GM12878 (cell line): Measurements from ENCODE around the gene VASH1. TPM values are rescaled to one million over a fixed set of nuclear protein-coding genes. Genes with fewer than 3 reads are reported as not detected.

Experiments
- ATAC-seq: fragments of 200-7000 bp; cut with Tn5 transposase; 3 replicates; pipeline ENCODE4 v1.9.1; 2020; ENCODE audit warnings: mild to moderate bottlenecking, moderate library complexity
- BruUV-seq: library from RNA; stranded (reverse); fragments of 400-500 nt; replicated peaks from 2 replicates; lab custom pipeline; 2021; lab: Mats Ljungman, UMichigan
- CTCF ChIA-PET: fragments of 300-600 bp; sonication (Branson Sonifier 250); formaldehyde crosslinking; extraction: SDS; loops from one replicate; lab custom pipeline; 2021; ENCODE audit warnings: inconsistent platforms; lab: Yijun Ruan, JAX
- POLR2A ChIA-PET: fragments of 350-600 bp; formaldehyde crosslinking; extraction: SDS; loops from one replicate; lab custom pipeline; 2021; ENCODE audit warnings: inconsistent platforms; lab: Charles Lee
- RAD21 ChIA-PET: fragments of 300-600 bp; sonication (Branson Sonifier 250); formaldehyde crosslinking; loops from one replicate; lab custom pipeline; 2023; ENCODE audit warnings: antibody characterized with exemption; ENCODE audit not compliant: unreplicated experiment; lab: Charles Lee
- SMC1A ChIA-PET: fragments of 300-600 bp; sonication (Branson Sonifier 250); formaldehyde crosslinking; loops from one replicate; lab custom pipeline; 2023; ENCODE audit not compliant: unreplicated experiment, uncharacterized antibody; lab: Charles Lee
- DNase-seq: peaks from one replicate; pipeline ENCODE4 v3.0.0-alpha.2; 2011; ENCODE audit warnings: low read depth, low spot score
- FAIRE-seq: peaks from 3 replicates; lab custom pipeline; 2011; peaks lifted over from hg19 to GRCh38; lab: Jason Lieb, UNC
- H2AFZ ChIP-seq: 2 replicates; pipeline ENCODE4 v1.6.0; 2011; ENCODE audit warnings: low read depth, low read length, control low read depth; ENCODE audit not compliant: control insufficient read depth
- H3K27ac ChIP-seq: 2 replicates; pipeline ENCODE4 v1.5.1; 2011; ENCODE audit warnings: control low read depth; ENCODE audit not compliant: control insufficient read depth, insufficient read depth
- H3K27me3 ChIP-seq, 2 experiments: replicated peaks in 1 of 2; 2 replicates each; pipeline versions ENCODE4 v1.6.0 to v1.6.1; 2011; ENCODE audit warnings: low read length in 1 of 2; ENCODE audit not compliant: control insufficient read depth in 2 of 2, insufficient read depth in 2 of 2
- H3K36me3 ChIP-seq, 2 experiments: 2 replicates each; pipeline ENCODE4 v1.5.1; 2011; ENCODE audit warnings: low read length in 1 of 2; ENCODE audit not compliant: control insufficient read depth in 2 of 2, insufficient read depth in 2 of 2
- H3K4me1 ChIP-seq: 2 replicates; pipeline ENCODE4 v1.6.1; 2011; ENCODE audit warnings: mild to moderate bottlenecking, low read length, moderate library complexity, mixed read lengths; ENCODE audit not compliant: control insufficient read depth, insufficient read depth
- H3K4me2 ChIP-seq: 2 replicates; pipeline ENCODE4 v1.6.0; 2011; ENCODE audit warnings: control low read depth; ENCODE audit not compliant: control insufficient read depth, insufficient read depth
- H3K4me3 ChIP-seq: fragments of 200-600 bp; sonication (generic); 2 replicates; pipeline ENCODE4 v1.5.1; 2016
- H3K79me2 ChIP-seq: 2 replicates; pipeline ENCODE4 v1.6.0; 2011; ENCODE audit warnings: low read length; ENCODE audit not compliant: control insufficient read depth, insufficient read depth
- H3K9ac ChIP-seq: 2 replicates; pipeline ENCODE4 v1.8.0; 2011; ENCODE audit warnings: low read length, control low read depth, mixed read lengths; ENCODE audit not compliant: control insufficient read depth, insufficient read depth
- H3K9me3 ChIP-seq: replicated peaks from 3 replicates; pipeline ENCODE4 v1.5.1; 2011; ENCODE audit warnings: mild to moderate bottlenecking, low read length; ENCODE audit not compliant: control insufficient read depth, insufficient read depth
- H4K20me1 ChIP-seq: 2 replicates; pipeline ENCODE4 v1.6.0; 2011; ENCODE audit not compliant: control insufficient read depth, insufficient read depth
- BMI1 ChIP-seq: fragments of 450-650 bp; IDR thresholded peaks from 2 replicates; pipeline ENCODE4 v1.6.1; 2016; ENCODE audit warnings: mild to moderate bottlenecking, moderate library complexity, borderline replicate concordance
- CBX3 ChIP-seq: fragments of 200-600 bp; sonication (generic); IDR thresholded peaks from 2 replicates; pipeline ENCODE4 v1.6.1; 2016; ENCODE audit warnings: low read depth, borderline replicate concordance
- E2F4 ChIP-seq: IDR thresholded peaks from 2 replicates; pipeline ENCODE4 v1.6.1; 2012; ENCODE audit warnings: low read depth, low read length, improper control_type of control experiment
- FOXK2 ChIP-seq: fragments of 450-650 bp; IDR thresholded peaks from 2 replicates; pipeline ENCODE4 v1.6.1; 2017; ENCODE audit warnings: mild to moderate bottlenecking, moderate library complexity
- MEF2A ChIP-seq: IDR thresholded peaks from 2 replicates; pipeline ENCODE4 v1.6.1; 2011; ENCODE audit warnings: low read depth, mild to moderate bottlenecking, low read length, moderate library complexity; ENCODE audit not compliant: insufficient read depth
- NFYA ChIP-seq: IDR thresholded peaks from 2 replicates; pipeline ENCODE4 v1.6.1; 2011; ENCODE audit warnings: low read depth, mild to moderate bottlenecking, low read length, improper control_type of control experiment, borderline replicate concordance
- PML ChIP-seq: IDR thresholded peaks from 2 replicates; pipeline ENCODE4 v1.6.1; 2012; ENCODE audit warnings: low read length, inconsistent platforms
- POLR2AphosphoS5 ChIP-seq: IDR thresholded peaks from 2 replicates; pipeline ENCODE4 v1.6.1; 2011; ENCODE audit warnings: mild to moderate bottlenecking, low read length, inconsistent platforms
- POU2F2 ChIP-seq: IDR thresholded peaks from 3 replicates; pipeline ENCODE4 v1.6.1; 2011; ENCODE audit warnings: low read depth, mild to moderate bottlenecking, low read length, borderline replicate concordance
- RB1 ChIP-seq: fragments of 450-650 bp; formaldehyde crosslinking; IDR thresholded peaks from 2 replicates; pipeline ENCODE4 v1.6.1; 2017; ENCODE audit warnings: mild to moderate bottlenecking, borderline replicate concordance
- RUNX3 ChIP-seq: IDR thresholded peaks from 2 replicates; pipeline ENCODE4 v1.6.1; 2012; ENCODE audit warnings: low read length, inconsistent platforms
- SRF ChIP-seq, 2 experiments: IDR thresholded peaks; 2 replicates each; pipeline ENCODE4 v1.6.1; 2011; ENCODE audit warnings: low read depth in 2 of 2, low read length in 2 of 2, mild to moderate bottlenecking in 1 of 2, moderate library complexity in 1 of 2
- ZNF592 ChIP-seq: fragments of 450-650 bp; IDR thresholded peaks from 2 replicates; pipeline ENCODE4 v1.6.1; 2017; ENCODE audit warnings: mild to moderate bottlenecking, moderate library complexity
- WGBS: methylation state at CpG from one replicate; pipeline ENCODE4 v1.1.6; 2016; ENCODE audit warnings: low lambda C conversion rate; ENCODE audit not compliant: insufficient replicate concordance, insufficient coverage; ENCODE audit errors: missing lambda C conversion rate; 5-methylcytosine and 5-hydroxymethylcytosine counted together
- in situ Hi-C: fragments of 300-500 bp; cut with MboI; formaldehyde crosslinking; loops from 9 replicates; pipeline ENCODE4 v1.14.3; 2018; ENCODE audit warnings: mixed read lengths
- intact Hi-C: fragments of 100-400 bp; cut with micrococcal nuclease; formaldehyde crosslinking; loops from one replicate; pipeline ENCODE4 v1.14.2; 2022; ENCODE audit not compliant: unreplicated experiment
- polyA plus RNA-seq, 11 experiments: library from polyadenylated mRNA; depleted of rRNA in 4 of 11; unstranded in 6 of 11; stranded (reverse) in 5 of 11; fragments of >200 nt; fragmentation: Nextera tagmentation in 4 of 11; fragmentation: Illumina TruSeq in 1 of 11; extraction: Ambion mirVana in 4 of 11; extraction: Trizol in 1 of 11; gene quantifications; 1 replicate in 1 of 11; 2 replicates in 10 of 11; pipeline versions ENCODE4 v1.2.1 to v1.2.3, GENCODE V29; 2011 to 2016; ENCODE audit warnings: inconsistent platforms in 2 of 11, missing spikeins in 2 of 11, low read depth in 1 of 11
- total RNA-seq, 4 experiments: library from RNA; depleted of rRNA in 3 of 4; stranded (reverse); fragments of >200 nt in 3 of 4; fragmentation: Illumina TruSeq in 1 of 4; extraction: Trizol in 1 of 4; gene quantifications; 2 replicates each; pipeline versions ENCODE4 v1.2.1 to v1.2.3, GENCODE V29; 2013 to 2021

VASH1 gene
- total and polyA plus RNA-seq, 10 of the 15 experiments (the other 5 are each of a cell fraction or from before 2014, with no cell fraction given), result 0.06 to 2.3 (median 0.53) TPM

- ChIA-PET SMC1A (no interaction called here), CTCF (no interaction called here), RAD21 (no interaction called here), POLR2A (no interaction called here)
- intact Hi-C loops, result no loop called here
- no peaks in the 10 kb centered on the region for H3K4me1 ChIP-seq
- no peak overlapping the region for H3K9ac ChIP-seq
- no peak for DNase-seq
- H3K9me3 ChIP-seq, result no peaks in the 10 kb centered on the region
- H4K20me1 ChIP-seq, result no peaks in the 10 kb centered on the region
- no peak overlapping the region for H3K27ac ChIP-seq
- WGBS, result 56% methylated on average over 7 of the region's 7 CpGs
- no peaks in the 10 kb centered on the region for H3K79me2 ChIP-seq
- FAIRE-seq, result no peak
- peaks cover 0 to 2% of the 10 kb centered on the region in 2 experiments; a peak in 2 of 4 replicates for H3K27me3 ChIP-seq
- TF ChIP-seq MEF2A, result no peak
- no peak for TF ChIP-seq CBX3
- no peak for TF ChIP-seq E2F4
- TF ChIP-seq RUNX3, result no peak
- no peak for TF ChIP-seq POU2F2
- TF ChIP-seq SRF (IDR thresholded peaks at IDR 0.05; ENCODE audit: low read depth in 2 of 2, low read length in 2 of 2), result no peak
- TF ChIP-seq RB1, result no peak
- TF ChIP-seq POLR2AphosphoS5, result no peak
- no peak for TF ChIP-seq ZNF592
- TF ChIP-seq BMI1, result no peak
- no peak for TF ChIP-seq NFYA
- TF ChIP-seq FOXK2, result no peak
- no peak for TF ChIP-seq PML
- H3K4me2 ChIP-seq, result no peak overlapping the region
- ATAC-seq, result no peak
- H2AFZ ChIP-seq, result no peak overlapping the region
- no TSS peak for BruUV-seq
- H3K4me3 ChIP-seq, result no peak overlapping the region
- in situ Hi-C loops, result no loop called here
- no peaks in the 10 kb centered on the region for H3K36me3 ChIP-seq
These were observed 6.7 kb upstream of the VASH1 start for GRCh38 chr14:76754586-76754985.
